GM08714 (cell line): Measurements from ENCODE around the gene LRRC61.

Experiments used
- H3K4me3 ChIP-seq: fragments of 200-500 bp; sonication (Bioruptor generic); 2 replicates; pipeline ENCODE4 v1.5.1; 2014; ENCODE audit warnings: mild to moderate bottlenecking, low read length, inconsistent platforms
- ZNF274 ChIP-seq: IDR thresholded peaks from 2 replicates; pipeline ENCODE4 v1.6.1; 2012; ENCODE audit warnings: mild to moderate bottlenecking, low read depth, low read length

The LRRC61 gene

GRCh38 chr7:150365673-150366398, 42.7 kb downstream of the LRRC61 start:
- no peak overlapping the region for H3K4me3 ChIP-seq

GRCh38 chr7:150367677-150368095, 44.5 kb downstream of the LRRC61 start:
- H3K4me3 ChIP-seq = peak overlapping the region; percentile 77; the same call in 1 of the 2 replicates

More at GRCh38 chr7:150365673-150366398, 42.7 kb downstream of the LRRC61 start:
- no peak for TF ChIP-seq ZNF274

GRCh38 chr7:150368096-150368883, 45.1 kb downstream of the LRRC61 start, which contains the start of gene REPIN1:
REPIN1 (plus strand) TSS chr7:150368822; CDS start chr7:150369712, 890 bp downstream.
- H3K4me3 ChIP-seq = peak within 1 kb of the TSS; percentile 77
- TF ChIP-seq ZNF274 = no peak

More at GRCh38 chr7:150367677-150368095, 44.5 kb downstream of the LRRC61 start:
- TF ChIP-seq ZNF274 = no peak

- TF ChIP-seq ZNF274 = no peak
- H3K4me3 ChIP-seq = peak overlapping the region; percentile 77
These were observed 46.0 kb downstream of the LRRC61 start for GRCh38 chr7:150368884-150369747.

- no peak for TF ChIP-seq ZNF274
- H3K4me3 ChIP-seq = peak overlapping the region; percentile 77
These were observed 46.8 kb downstream of the LRRC61 start for GRCh38 chr7:150369748-150370501.

GRCh38 chr7:150370612-150371071, 47.5 kb downstream of the LRRC61 start:
- TF ChIP-seq ZNF274 = no peak
- H3K4me3 ChIP-seq = peak overlapping the region; percentile 77; the same call in 1 of the 2 replicates

GRCh38 chr7:150371131-150371995, 48.2 kb downstream of the LRRC61 start:
- no peak overlapping the region for H3K4me3 ChIP-seq
- TF ChIP-seq ZNF274 = no peak

GRCh38 chr7:150371996-150372270, 48.8 kb downstream of the LRRC61 start:
- H3K4me3 ChIP-seq = no peak overlapping the region

GRCh38 chr7:150372271-150373048, 49.3 kb downstream of the LRRC61 start:
- no peak overlapping the region; the same call in 1 of the 2 replicates for H3K4me3 ChIP-seq
- TF ChIP-seq ZNF274 = no peak

More at GRCh38 chr7:150371996-150372270, 48.8 kb downstream of the LRRC61 start:
- no peak for TF ChIP-seq ZNF274

GRCh38 chr7:150373049-150373801, 50.1 kb downstream of the LRRC61 start:
- H3K4me3 ChIP-seq = peak overlapping the region; percentile 5; the same call in 1 of the 2 replicates
- no peak for TF ChIP-seq ZNF274

GRCh38 chr7:150374026-150374425, 50.9 kb downstream of the LRRC61 start:
- TF ChIP-seq ZNF274 = no peak

More at GRCh38 chr7:150374026-150374425, 50.9 kb downstream of the LRRC61 start:
- H3K4me3 ChIP-seq = no peak overlapping the region
